IPS-18a (cell line): ENCODE results near the gene NDUFAF3.

ENCODE experiments used
- H3K27ac ChIP-seq: one replicate; pipeline ENCODE4 v1.5.1; 2013; ENCODE audit warnings: low read length
- H3K27me3 ChIP-seq: one replicate; pipeline ENCODE4 v1.6.1; 2013; ENCODE audit warnings: mild to moderate bottlenecking, low read length; ENCODE audit not compliant: control insufficient read depth, insufficient read depth
- H3K36me3 ChIP-seq: one replicate; pipeline ENCODE4 v1.6.1; 2013; ENCODE audit warnings: low read depth, low read length; ENCODE audit not compliant: control insufficient read depth
- H3K4me1 ChIP-seq: one replicate; pipeline ENCODE4 v1.6.1; 2013; ENCODE audit warnings: low read depth, low read length; ENCODE audit not compliant: control insufficient read depth
- H3K4me3 ChIP-seq: one replicate; pipeline ENCODE4 v1.5.1; 2013; ENCODE audit warnings: low read length
- H3K9ac ChIP-seq: one replicate; pipeline ENCODE4 v1.6.1; 2013; ENCODE audit warnings: mild to moderate bottlenecking, low read length, moderate library complexity
- H3K9me3 ChIP-seq: one replicate; pipeline ENCODE4 v1.6.1; 2013; ENCODE audit warnings: low read depth, low read length; ENCODE audit not compliant: control insufficient read depth

NDUFAF3 gene

GRCh38 chr3:49032646-49033304, 10.9 kb downstream of the NDUFAF3 start:
- peaks cover 9% of the 10 kb centered on the region for H3K4me1 ChIP-seq
- H3K9me3 ChIP-seq: no peaks in the 10 kb centered on the region
- no peak overlapping the region for H3K9ac ChIP-seq
- peaks cover 47% of the 10 kb centered on the region for H3K36me3 ChIP-seq
- H3K27me3 ChIP-seq: no peaks in the 10 kb centered on the region
- no peak overlapping the region for H3K27ac ChIP-seq
- no peak overlapping the region for H3K4me3 ChIP-seq

DNA sequence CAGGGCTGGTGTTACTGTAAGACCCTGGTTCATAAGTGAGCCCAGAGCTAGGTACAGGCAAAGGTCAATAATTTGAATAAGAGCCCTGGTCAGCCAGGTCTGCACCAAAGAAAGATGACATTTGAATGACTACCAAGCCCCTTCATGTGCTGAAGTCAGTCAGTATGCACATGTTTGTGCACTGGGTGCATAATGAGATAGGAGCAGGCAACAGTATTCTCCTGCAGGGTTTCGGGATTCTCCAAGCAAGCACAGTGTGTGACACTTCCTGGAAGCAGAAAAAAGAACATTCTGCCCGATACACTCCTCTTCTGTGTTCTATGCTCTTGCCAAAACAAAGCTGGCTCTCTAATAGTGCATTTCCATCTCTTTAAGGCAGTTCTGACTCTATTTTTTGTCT, 12.7 kb downstream of the NDUFAF3 start:
- no peaks in the 10 kb centered on the region for H3K4me1 ChIP-seq
- no peak overlapping the region for H3K27ac ChIP-seq
- H3K9ac ChIP-seq: no peak overlapping the region
- H3K27me3 ChIP-seq: no peaks in the 10 kb centered on the region
- H3K9me3 ChIP-seq: no peaks in the 10 kb centered on the region
- H3K4me3 ChIP-seq: no peak overlapping the region
- H3K36me3 ChIP-seq: peaks cover 46% of the 10 kb centered on the region

DNA sequence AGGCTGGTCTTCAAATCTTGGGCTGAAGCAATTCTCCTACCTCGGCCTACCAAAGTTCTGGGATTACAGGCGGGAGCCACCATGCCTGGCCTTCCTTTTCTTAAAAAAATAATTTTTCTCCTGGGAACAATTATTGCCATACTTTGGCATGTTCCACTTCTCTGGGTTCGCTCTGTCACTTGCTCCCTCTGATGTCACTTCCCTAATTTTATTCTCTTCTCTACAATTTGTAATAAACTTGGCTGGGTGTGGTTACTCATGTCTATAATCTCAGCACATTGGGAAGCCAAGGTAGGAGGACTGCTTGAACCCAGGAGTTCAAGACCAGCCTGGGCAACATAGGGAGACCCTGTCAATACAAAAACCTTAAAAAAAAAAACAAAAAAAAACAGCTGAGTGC, 13.4 kb downstream of the NDUFAF3 start:
- Histone ChIP-seq H3K27me3 (no peaks in the 10 kb centered on the region), H3K9ac (no peak overlapping the region), H3K9me3 (no peaks in the 10 kb centered on the region), H3K4me1 (no peaks in the 10 kb centered on the region), H3K36me3 (peaks cover 46% of the 10 kb centered on the region), H3K27ac (no peak overlapping the region), H3K4me3 (no peak overlapping the region)

GRCh38 chr3:49053543-49053942, 31.6 kb downstream of the NDUFAF3 start:
- Histone ChIP-seq H3K9ac (no peak overlapping the region), H3K9me3 (no peaks in the 10 kb centered on the region), H3K36me3 (peaks cover 46% of the 10 kb centered on the region), H3K27ac (no peak overlapping the region), H3K27me3 (no peaks in the 10 kb centered on the region), H3K4me3 (no peak overlapping the region), H3K4me1 (no peaks in the 10 kb centered on the region)

GRCh38 chr3:49054344-49054862, 32.5 kb downstream of the NDUFAF3 start:
- H3K9ac ChIP-seq: no peak overlapping the region
- peaks cover 46% of the 10 kb centered on the region for H3K36me3 ChIP-seq
- H3K9me3 ChIP-seq: no peaks in the 10 kb centered on the region
- H3K27me3 ChIP-seq: no peaks in the 10 kb centered on the region
- no peak overlapping the region for H3K27ac ChIP-seq
- H3K4me3 ChIP-seq: no peak overlapping the region
- H3K4me1 ChIP-seq: no peaks in the 10 kb centered on the region

DNA sequence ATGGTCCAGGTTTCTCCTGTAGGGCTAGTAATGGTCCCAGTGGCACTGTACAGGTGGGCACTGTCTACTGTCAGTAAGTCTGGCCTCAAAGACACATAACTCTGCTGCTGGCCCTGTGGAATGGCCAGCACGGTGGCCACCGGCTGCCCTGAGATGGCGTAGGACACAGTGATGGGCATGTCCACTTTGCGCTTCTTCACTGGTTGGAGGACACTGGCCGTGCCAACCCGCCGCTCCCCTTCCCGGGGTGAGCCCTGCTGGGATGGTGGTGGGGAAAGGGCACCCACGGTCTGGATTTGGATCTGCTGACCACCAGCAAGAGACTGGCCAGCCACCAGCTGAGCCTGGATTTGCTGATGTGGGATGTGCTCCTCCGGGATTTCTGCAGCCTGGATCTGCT, 35.3 kb downstream of the NDUFAF3 start:
- H3K9ac ChIP-seq: no peak overlapping the region
- H3K4me3 ChIP-seq: no peak overlapping the region
- peaks cover 52% of the 10 kb centered on the region for H3K36me3 ChIP-seq
- H3K27me3 ChIP-seq: no peaks in the 10 kb centered on the region
- no peak overlapping the region for H3K27ac ChIP-seq
- H3K4me1 ChIP-seq: no peaks in the 10 kb centered on the region
- H3K9me3 ChIP-seq: no peaks in the 10 kb centered on the region

- H3K4me1 ChIP-seq: no peaks in the 10 kb centered on the region
- no peak overlapping the region for H3K27ac ChIP-seq
- H3K36me3 ChIP-seq: peaks cover 52% of the 10 kb centered on the region
- no peak overlapping the region for H3K9ac ChIP-seq
- no peaks in the 10 kb centered on the region for H3K9me3 ChIP-seq
- no peak overlapping the region for H3K4me3 ChIP-seq
- H3K27me3 ChIP-seq: no peaks in the 10 kb centered on the region
Measured at GRCh38 chr3:49058011-49058410, 36.1 kb downstream of the NDUFAF3 start.
